IPS-11a (cell line): ENCODE measurements around the gene DDX21.
"Not testable (repeated sequence)": the region's sequence is repeated elsewhere in the genome, so short reads cannot be mapped to it uniquely, and the experiment has no call there.

Experiments
- H3K4me3 ChIP-seq: one replicate; pipeline ENCODE4 v1.5.1; 2013; ENCODE audit warnings: low read depth, low read length, control low read depth

Gene DDX21

GRCh38 chr10:68987611-68988010, 31.6 kb downstream of the DDX21 start:
- no peak overlapping the region for H3K4me3 ChIP-seq

GRCh38 chr10:68988530-68989316, 32.8 kb downstream of the DDX21 start, which contains the start of gene KIFBP:
Gene KIFBP, plus strand, starts transcription at chr10:68988803. Its CDS starts 30 bp downstream, at chr10:68988833.
- peak within 1 kb of the TSS; percentile 95 for H3K4me3 ChIP-seq

GRCh38 chr10:68989317-68989990, 33.5 kb downstream of the DDX21 start:
- H3K4me3 ChIP-seq = peak overlapping the region; percentile 95

- no peak overlapping the region for H3K4me3 ChIP-seq
Observed at GRCh38 chr10:68992636-68993440, 36.9 kb downstream of the DDX21 start.

GRCh38 chr10:68997211-68997610, 41.2 kb downstream of the DDX21 start:
- H3K4me3 ChIP-seq = no peak overlapping the region

GRCh38 chr10:69004821-69005220, 48.9 kb downstream of the DDX21 start:
- H3K4me3 ChIP-seq = no peak overlapping the region

- no peak overlapping the region for H3K4me3 ChIP-seq
Observed at GRCh38 chr10:69005704-69006485, 49.9 kb downstream of the DDX21 start.

GRCh38 chr10:69007260-69007659, 51.3 kb downstream of the DDX21 start:
- no peak overlapping the region for H3K4me3 ChIP-seq

- H3K4me3 ChIP-seq = no peak overlapping the region
Observed at GRCh38 chr10:69009360-69009759, 53.4 kb downstream of the DDX21 start.

- H3K4me3 ChIP-seq = no peak overlapping the region
Observed at GRCh38 chr10:69010151-69010640, 54.2 kb downstream of the DDX21 start.

GRCh38 chr10:69012778-69013177, 56.8 kb downstream of the DDX21 start:
- not testable (repeated sequence) for H3K4me3 ChIP-seq

GRCh38 chr10:69014171-69014570, 58.2 kb downstream of the DDX21 start:
- no peak overlapping the region for H3K4me3 ChIP-seq

- no peak overlapping the region for H3K4me3 ChIP-seq
Observed at GRCh38 chr10:69018613-69019012, 62.6 kb downstream of the DDX21 start.

GRCh38 chr10:69022611-69023010, 66.6 kb downstream of the DDX21 start:
- no peak overlapping the region for H3K4me3 ChIP-seq

GRCh38 chr10:69025370-69025896, 69.5 kb downstream of the DDX21 start:
- H3K4me3 ChIP-seq = no peak overlapping the region

- no peak overlapping the region for H3K4me3 ChIP-seq
Observed at GRCh38 chr10:69033256-69033655, 77.3 kb downstream of the DDX21 start.
